AG04450 (cell line): Measurements from ENCODE around the gene PRDX3. TPM values are rescaled to one million over a fixed set of nuclear protein-coding genes. Genes with fewer than 3 reads are reported as not detected.

ENCODE experiments used
- CTCF ChIA-PET: fragments of 300-600, 350-600 bp; formaldehyde crosslinking; extraction: SDS; loops from one replicate; lab custom pipeline; 2022; ENCODE audit warnings: antibody characterized with exemption, inconsistent platforms; lab: Charles Lee
- POLR2A ChIA-PET: fragments of 350-600 bp; formaldehyde crosslinking; extraction: SDS; loops from one replicate; lab custom pipeline; 2021; ENCODE audit warnings: antibody characterized with exemption, inconsistent platforms; lab: Yijun Ruan, JAX
- DNase-seq: peaks from one replicate; pipeline ENCODE4 v3.0.0-alpha.2; 2011; ENCODE audit warnings: low read depth, low spot score
- H3K27ac ChIP-seq: one replicate; pipeline ENCODE4 v1.5.1; 2012; ENCODE audit warnings: low read depth, low read length, control low read depth
- H3K27me3 ChIP-seq: one replicate; pipeline ENCODE4 v1.6.0; 2012; ENCODE audit warnings: low read length; ENCODE audit not compliant: control insufficient read depth, insufficient read depth
- H3K4me3 ChIP-seq: 2 replicates; pipeline ENCODE4 v1.5.1; 2011; ENCODE audit warnings: mild to moderate bottlenecking, low read depth, low read length, control low read depth
- H3K9me3 ChIP-seq: 2 replicates; pipeline ENCODE4 v1.5.1; 2012; ENCODE audit warnings: low read length; ENCODE audit not compliant: control insufficient read depth, insufficient read depth
- CTCF ChIP-seq: IDR thresholded peaks from 2 replicates; pipeline ENCODE4 v1.5.1; 2011; ENCODE audit warnings: low read depth, low read length, control low read depth, inconsistent platforms
- polyA plus RNA-seq: library from polyadenylated mRNA; depleted of rRNA; stranded (reverse); fragments of >200 nt; gene quantifications from 2 replicates; pipeline ENCODE4 v1.2.3, GENCODE V29; 2011

The PRDX3 gene
- polyA plus RNA-seq, 1 experiment: 373 TPM

GRCh38 chr10:119205894-119206602 is 27.4 kb upstream of the PRDX3 start:
- ChIA-PET POLR2A (interaction anchor here (0.5 to 1.4 kb wide), 7 partner anchors 12 to 288 kb away, joined by 3 to 9 read pairs (median 3); no protein-coding TSS in a partner anchor), CTCF (interaction anchor here (0.5 to 2.1 kb wide), 19 partner anchors 9 to 652 kb away, joined by 3 to 14 read pairs (median 3); no protein-coding TSS in a partner anchor)
- no peak for DNase-seq
- H3K27me3 ChIP-seq: no peaks in the 10 kb centered on the region
- H3K27ac ChIP-seq: peak overlapping the region; percentile 47
- no peak for TF ChIP-seq CTCF
- peak overlapping the region; percentile 62 for H3K4me3 ChIP-seq
- H3K9me3 ChIP-seq: no peaks in the 10 kb centered on the region; the same call in 1 of the 2 replicates

GRCh38 chr10:119203006-119203405 is 24.4 kb upstream of the PRDX3 start:
- no peak for TF ChIP-seq CTCF
- CTCF ChIA-PET: interaction anchor here (0.7 to 1.9 kb wide), 7 partner anchors 187 to 340 kb away, joined by 3 to 10 read pairs (median 4); partner anchors contain the start of gene RGS10
- Histone ChIP-seq H3K27ac (peak overlapping the region; percentile 57), H3K9me3 (no peaks in the 10 kb centered on the region; the same call in 1 of the 2 replicates), H3K4me3 (no peak overlapping the region), H3K27me3 (no peaks in the 10 kb centered on the region)
- DNase-seq: no peak
- POLR2A ChIA-PET: interaction anchor here (0.8 to 1.2 kb wide), 3 partner anchors 13 to 340 kb away, joined by 3 read pairs; partner anchors contain the start of gene RGS10

GRCh38 chr10:119201233-119201632 is 22.6 kb upstream of the PRDX3 start:
- POLR2A ChIA-PET: interaction anchor here (0.6 kb wide), 1 partner anchor 257 kb away, joined by 3 read pairs; no protein-coding TSS in a partner anchor

GRCh38 chr10:119199231-119199992 is 20.8 kb upstream of the PRDX3 start:
- no peak for DNase-seq
- Histone ChIP-seq H3K27ac (no peak overlapping the region), H3K9me3 (no peaks in the 10 kb centered on the region), H3K4me3 (no peak overlapping the region), H3K27me3 (no peaks in the 10 kb centered on the region)
- ChIA-PET POLR2A (interaction anchor here (0.8 to 1.6 kb wide), 3 partner anchors 9 to 246 kb away, joined by 3 to 6 read pairs (median 4); no protein-coding TSS in a partner anchor), CTCF (interaction anchor here (0.5 to 3.5 kb wide), 77 partner anchors 10 to 631 kb away, joined by 3 to 70 read pairs (median 5); partner anchors contain the start of genes PRDX3, RGS10 and TIAL1)
- TF ChIP-seq CTCF: peak; percentile 87

More at GRCh38 chr10:119201233-119201632, 22.6 kb upstream of the PRDX3 start:
- DNase-seq: no peak
- Histone ChIP-seq H3K4me3 (no peak overlapping the region), H3K27me3 (no peaks in the 10 kb centered on the region), H3K27ac (no peak overlapping the region), H3K9me3 (no peaks in the 10 kb centered on the region)
- CTCF ChIA-PET: interaction anchor here (3.2 kb wide), 1 partner anchor 287 kb away, joined by 40 read pairs; no protein-coding TSS in a partner anchor
- no peak for TF ChIP-seq CTCF
